Measurements from ENCODE around the gene RACK1.

DNA sequence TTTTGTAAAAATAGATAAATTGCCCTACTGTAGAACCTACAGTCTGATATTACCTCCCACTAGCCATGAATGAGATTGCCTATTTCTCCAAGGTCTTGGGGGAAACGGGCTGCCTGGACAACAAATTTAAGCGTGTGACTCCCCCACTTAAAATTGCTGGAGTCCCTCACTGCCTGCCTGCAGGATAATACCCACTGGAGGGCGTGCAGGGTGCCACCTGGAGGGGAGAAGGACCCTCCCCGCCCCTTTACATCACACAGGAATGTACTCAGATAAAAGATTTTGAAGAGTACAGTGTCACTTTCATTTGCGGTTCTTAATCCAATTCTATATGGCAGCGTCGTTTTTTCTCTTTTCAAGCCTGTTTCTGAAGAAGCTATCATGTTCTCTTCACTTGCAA lies 32.5 kb downstream of the RACK1 start:
- TF ChIP-seq POLR2A (IDR thresholded peaks at IDR 0.05) (no peak), POLR2AphosphoS5 (IDR thresholded peaks at IDR 0.05) (no peak)
